HG03571 (cell line): ENCODE measurements around the gene PCSK4.

Source experiments
- ATAC-seq: cut with Tn5 transposase; IDR thresholded peaks from one replicate; pipeline ENCODE4 v1.9.1; 2021; ENCODE audit not compliant: unreplicated experiment

Gene PCSK4

GRCh38 chr19:1472231-1473084 is 17.7 kb downstream of the PCSK4 start:
- ATAC-seq: no peak

DNA sequence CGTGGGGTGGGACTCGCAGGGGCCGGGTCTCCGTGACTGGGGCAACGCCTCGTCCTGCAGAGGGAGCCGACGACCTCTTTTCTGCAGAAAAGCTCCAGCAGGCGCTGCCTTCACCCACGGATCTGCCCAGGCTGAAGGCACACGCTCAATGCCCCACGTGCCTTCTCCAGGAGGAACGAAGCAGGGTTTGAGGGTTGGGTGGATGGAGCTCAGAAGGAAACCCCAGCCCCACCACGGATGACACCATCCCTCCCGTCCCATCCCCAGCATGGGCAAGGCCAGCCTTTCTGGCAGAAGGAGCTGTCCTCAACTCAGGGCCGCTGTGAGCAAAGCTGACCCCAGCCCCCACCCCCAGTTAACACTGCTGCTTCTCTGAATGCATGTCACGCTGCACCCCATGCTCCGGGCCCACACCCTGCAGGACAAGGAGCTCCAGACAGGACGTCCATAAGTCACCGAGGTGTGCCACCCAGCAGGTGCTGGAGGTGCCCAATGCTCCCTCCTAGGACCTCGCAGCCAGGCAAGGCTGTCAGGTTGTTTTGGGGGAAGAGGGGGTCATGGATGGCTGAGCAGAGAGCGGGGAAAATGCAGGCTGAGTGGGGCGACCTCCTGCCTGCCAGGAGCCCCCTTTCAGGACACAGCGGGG is 18.5 kb downstream of the PCSK4 start:
- no peak for ATAC-seq

- ATAC-seq: no peak
These were observed 19.1 kb downstream of the PCSK4 start for GRCh38 chr19:1471010-1471514.

DNA sequence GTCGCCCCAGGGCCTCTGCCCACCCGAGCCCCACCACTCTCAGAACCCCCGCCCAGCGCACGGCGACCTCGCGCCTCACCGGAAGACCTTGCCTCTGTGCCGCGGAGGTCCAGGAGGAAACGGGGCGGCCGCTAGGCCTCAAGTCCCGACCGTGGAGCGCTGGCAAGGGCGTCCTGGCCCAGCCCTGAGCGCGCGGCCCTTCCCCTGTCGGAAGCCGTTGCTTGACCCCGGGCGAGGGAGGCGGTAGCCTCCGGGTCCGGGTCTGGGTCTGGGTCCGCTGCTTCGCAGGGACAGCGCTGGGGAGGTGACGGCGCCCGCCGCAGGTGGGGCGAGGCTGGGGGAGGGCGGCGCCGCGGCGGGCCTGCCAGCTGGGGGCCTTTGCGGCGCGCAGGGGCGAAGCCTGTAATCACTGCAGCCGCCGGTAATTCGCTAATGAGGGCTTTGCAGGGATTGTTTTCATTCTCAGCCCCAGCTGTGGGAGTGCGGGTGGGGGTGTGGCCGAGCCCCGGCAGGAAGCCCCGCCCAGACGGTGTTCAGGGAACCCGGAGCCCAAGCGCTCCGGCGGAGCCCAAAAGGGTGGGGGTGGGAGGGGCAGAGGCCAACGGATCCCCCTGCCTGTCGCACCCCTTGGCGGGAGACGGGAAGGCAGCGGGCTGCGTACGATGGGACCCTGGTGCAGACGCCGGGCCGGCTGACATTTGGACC is 19.7 kb downstream of the PCSK4 start:
- ATAC-seq: no peak

DNA sequence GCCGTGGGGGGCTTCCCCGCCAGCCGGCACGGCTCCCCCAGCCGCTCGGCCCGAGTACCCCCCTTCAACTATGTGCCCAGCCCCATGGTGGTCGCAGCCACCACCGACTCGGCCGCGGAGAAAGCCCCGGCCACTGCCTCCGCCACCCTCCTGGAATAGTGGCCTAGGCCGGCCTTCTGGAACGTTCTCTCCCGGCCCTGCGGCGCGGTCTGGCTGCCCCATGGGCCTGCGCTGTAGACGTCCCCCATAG is 20.2 kb downstream of the PCSK4 start:
- ATAC-seq: no peak

- no peak for ATAC-seq
These were observed 20.7 kb downstream of the PCSK4 start for GRCh38 chr19:1469255-1470054.

DNA sequence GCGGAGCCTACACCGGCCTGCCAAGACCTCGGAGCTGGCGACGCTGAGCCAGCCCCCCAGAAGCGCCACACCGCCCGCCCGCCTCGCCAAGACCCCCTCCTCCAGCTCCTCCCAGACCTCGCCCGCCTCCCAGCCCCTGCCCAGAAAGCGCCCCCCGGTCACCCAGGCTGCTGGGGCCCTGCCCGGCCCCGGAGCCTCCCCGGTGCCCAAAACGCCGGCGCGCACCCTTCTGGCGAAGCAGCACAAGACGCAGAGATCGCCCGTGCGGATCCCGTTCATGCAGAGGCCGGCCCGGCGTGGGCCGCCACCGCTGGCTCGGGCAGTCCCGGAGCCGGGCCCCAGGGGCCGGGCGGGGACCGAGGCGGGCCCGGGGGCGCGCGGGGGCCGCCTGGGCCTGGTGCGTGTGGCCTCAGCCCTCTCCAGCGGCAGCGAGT is 21.3 kb downstream of the PCSK4 start:
- no peak for ATAC-seq

GRCh38 chr19:1468274-1468820 is 21.8 kb downstream of the PCSK4 start:
- ATAC-seq: no peak

- ATAC-seq: no peak
These were observed 22.5 kb downstream of the PCSK4 start for GRCh38 chr19:1467490-1468273.

DNA sequence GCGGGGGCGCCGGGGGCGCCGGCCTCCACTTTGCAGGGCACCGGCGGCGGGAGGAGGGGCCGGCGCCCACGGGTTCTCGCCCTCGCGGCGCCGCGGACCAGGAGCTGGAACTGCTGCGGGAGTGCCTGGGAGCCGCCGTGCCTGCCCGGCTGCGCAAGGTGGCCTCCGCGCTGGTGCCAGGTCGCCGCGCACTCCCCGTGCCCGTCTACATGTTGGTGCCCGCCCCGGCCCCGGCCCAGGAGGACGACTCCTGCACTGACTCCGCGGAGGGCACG is 23.0 kb downstream of the PCSK4 start:
- no peak for ATAC-seq

- no peak for ATAC-seq
These were observed 23.5 kb downstream of the PCSK4 start for GRCh38 chr19:1466461-1467214.

DNA sequence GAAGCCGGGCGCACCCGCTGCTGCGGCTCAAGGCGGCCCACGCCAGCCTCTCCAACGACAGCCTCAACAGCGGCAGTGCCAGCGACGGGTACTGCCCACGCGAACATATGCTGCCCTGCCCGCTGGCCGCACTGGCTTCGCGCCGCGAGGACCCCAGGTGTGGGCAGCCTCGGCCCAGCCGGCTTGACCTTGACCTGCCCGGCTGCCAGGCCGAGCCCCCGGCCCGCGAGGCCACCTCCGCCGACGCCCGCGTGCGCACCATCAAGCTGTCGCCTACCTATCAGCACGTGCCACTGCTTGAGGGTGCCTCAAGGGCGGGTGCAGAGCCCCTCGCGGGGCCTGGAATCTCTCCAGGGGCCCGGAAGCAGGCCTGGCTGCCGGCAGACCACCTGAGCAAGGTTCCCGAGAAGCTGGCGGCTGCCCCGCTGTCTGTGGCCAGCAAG is 24.1 kb downstream of the PCSK4 start:
- ATAC-seq: no peak

DNA sequence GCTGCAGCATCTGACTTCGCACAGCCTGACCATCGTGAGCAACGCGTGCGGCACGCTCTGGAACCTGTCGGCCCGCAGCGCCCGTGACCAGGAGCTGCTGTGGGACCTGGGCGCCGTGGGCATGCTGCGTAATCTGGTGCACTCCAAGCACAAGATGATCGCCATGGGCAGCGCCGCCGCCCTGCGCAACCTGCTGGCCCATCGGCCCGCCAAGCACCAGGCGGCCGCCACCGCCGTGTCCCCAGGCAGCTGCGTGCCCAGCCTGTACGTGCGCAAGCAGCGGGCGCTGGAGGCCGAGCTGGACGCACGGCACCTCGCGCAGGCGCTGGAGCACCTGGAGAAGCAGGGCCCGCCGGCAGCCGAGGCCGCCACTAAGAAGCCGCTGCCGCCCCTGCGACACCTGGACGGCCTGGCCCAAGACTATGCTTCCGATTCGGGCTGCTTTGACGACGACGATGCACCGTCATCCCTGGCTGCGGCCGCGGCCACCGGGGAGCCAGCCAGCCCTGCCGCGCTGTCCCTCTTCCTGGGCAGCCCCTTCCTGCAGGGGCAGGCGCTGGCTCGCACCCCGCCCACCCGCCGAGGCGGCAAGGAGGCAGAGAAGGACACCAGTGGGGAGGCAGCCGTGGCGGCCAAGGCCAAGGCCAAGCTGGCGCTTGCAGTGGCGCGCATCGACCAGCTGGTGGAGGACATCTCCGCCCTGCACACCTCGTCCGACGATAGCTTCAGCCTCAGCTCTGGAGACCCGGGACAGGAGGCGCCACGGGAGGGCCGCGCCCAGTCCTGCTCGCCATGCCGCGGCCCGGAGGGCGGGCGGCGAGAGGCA is 24.7 kb downstream of the PCSK4 start:
- no peak for ATAC-seq

DNA sequence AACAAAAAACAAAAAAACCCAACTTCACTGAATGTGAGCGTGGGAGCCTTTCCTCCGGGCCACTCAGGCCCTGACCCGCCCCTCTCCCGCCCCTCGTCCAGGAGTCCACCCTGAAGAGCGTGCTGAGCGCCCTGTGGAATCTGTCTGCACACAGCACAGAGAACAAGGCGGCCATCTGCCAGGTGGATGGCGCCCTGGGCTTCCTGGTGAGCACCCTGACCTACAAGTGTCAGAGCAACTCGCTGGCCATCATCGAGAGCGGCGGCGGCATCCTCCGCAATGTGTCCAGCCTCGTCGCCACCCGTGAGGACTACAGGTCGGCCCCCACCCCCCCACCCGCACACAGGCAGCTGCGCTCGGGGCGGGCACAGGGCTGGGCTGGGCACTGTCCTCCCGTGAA is 28.3 kb downstream of the PCSK4 start:
- ATAC-seq: no peak

- no peak for ATAC-seq
These were observed 29.8 kb downstream of the PCSK4 start for GRCh38 chr19:1460033-1460995.

DNA sequence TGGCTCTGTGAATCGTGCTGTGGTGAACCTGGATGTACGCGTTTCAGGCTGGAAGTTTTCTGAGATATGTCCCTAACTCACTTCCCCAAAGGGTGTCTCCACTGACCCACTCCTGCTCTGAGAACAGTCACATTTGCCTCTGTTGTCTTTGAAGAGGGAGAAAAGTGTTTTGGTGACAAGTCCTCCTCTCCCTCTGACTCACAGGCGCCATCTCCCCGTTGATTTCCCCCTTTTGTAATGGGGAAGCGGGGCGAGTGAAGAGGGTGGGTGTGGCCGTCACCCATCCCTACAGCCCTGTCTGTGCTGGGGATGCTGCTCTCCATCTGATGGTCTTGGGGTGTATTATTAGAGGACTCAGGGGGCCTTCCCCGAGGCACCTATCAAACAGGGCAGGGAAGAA is 30.7 kb downstream of the PCSK4 start:
- no peak for ATAC-seq

- ATAC-seq: no peak
These were observed 32.3 kb downstream of the PCSK4 start for GRCh38 chr19:1457892-1458291.
